ENCODE results near the gene DNAJB12. TPM values are rescaled to one million over a fixed set of nuclear protein-coding genes. Genes with fewer than 3 reads are reported as not detected.
"Not testable (repeated sequence)": the region's sequence is repeated elsewhere in the genome, so short reads cannot be mapped to it uniquely, and the experiment has no call there.

DNAJB12 gene
- 21.6 TPM for total RNA-seq

- peak; percentile 92 for ATAC-seq
Observed at GRCh38 chr10:72354356-72355213, at the start of gene DNAJB12. Gene DNAJB12 (minus strand): TSS chr10:72354919. CDS start chr10:72354897, 22 bp downstream.

GRCh38 chr10:72395581-72395980 lies 40.9 kb upstream of the DNAJB12 start:
- ATAC-seq = not testable (repeated sequence)

GRCh38 chr10:72392571-72392970 lies 37.9 kb upstream of the DNAJB12 start:
- no peak for ATAC-seq

- no peak for ATAC-seq
Observed at GRCh38 chr10:72390764-72391163, 36.0 kb upstream of the DNAJB12 start.

GRCh38 chr10:72389716-72390115 lies 35.0 kb upstream of the DNAJB12 start:
- ATAC-seq = no peak

GRCh38 chr10:72389014-72389413 lies 34.3 kb upstream of the DNAJB12 start:
- ATAC-seq = no peak

GRCh38 chr10:72388062-72388461 lies 33.3 kb upstream of the DNAJB12 start:
- ATAC-seq = no peak

GRCh38 chr10:72386916-72387586 lies 32.3 kb upstream of the DNAJB12 start:
- ATAC-seq = no peak

- no peak for ATAC-seq
Observed at GRCh38 chr10:72385724-72386123, 31.0 kb upstream of the DNAJB12 start.

- ATAC-seq = peak; percentile 75
Observed at GRCh38 chr10:72384982-72385381, 30.3 kb upstream of the DNAJB12 start.

- ATAC-seq = no peak
Observed at GRCh38 chr10:72379776-72380175, 25.1 kb upstream of the DNAJB12 start.

GRCh38 chr10:72379062-72379461 lies 24.3 kb upstream of the DNAJB12 start:
- no peak for ATAC-seq

GRCh38 chr10:72375585-72375984 lies 20.9 kb upstream of the DNAJB12 start:
- no peak for ATAC-seq

GRCh38 chr10:72375173-72375572 lies 20.5 kb upstream of the DNAJB12 start:
- ATAC-seq = no peak

- ATAC-seq = no peak
Observed at GRCh38 chr10:72370201-72370722, 15.5 kb upstream of the DNAJB12 start.

- no peak for ATAC-seq
Observed at GRCh38 chr10:72367301-72367960, 12.7 kb upstream of the DNAJB12 start.

- ATAC-seq = no peak
Observed at GRCh38 chr10:72365106-72365895, 10.6 kb upstream of the DNAJB12 start.

GRCh38 chr10:72364239-72364777 lies 9.6 kb upstream of the DNAJB12 start:
- ATAC-seq = peak; percentile 96

GRCh38 chr10:72356987-72357386 lies 2.3 kb upstream of the DNAJB12 start:
- no peak for ATAC-seq

GRCh38 chr10:72356115-72356514 lies 1.4 kb upstream of the DNAJB12 start:
- ATAC-seq = no peak

GRCh38 chr10:72355214-72355555 lies 466 bp upstream of the DNAJB12 start:
- ATAC-seq = peak; percentile 6

GRCh38 chr10:72353965-72354355 lies 759 bp downstream of the DNAJB12 start:
- ATAC-seq = peak; percentile 8

Data from esophagus mucosa (tissue), 1 donor.